ENCODE measurements around the gene ATP5F1C.

ATP5F1C gene

GRCh38 chr10:7788639-7789286 is 786 bp downstream of the ATP5F1C start:
- no peak for DNase-seq
- Histone ChIP-seq H3K27me3 (no peaks in the 10 kb centered on the region), H3K4me3 (peak overlapping the region; percentile 65 to 100), H3K9me3 (no peaks in the 10 kb centered on the region), H3K36me3 (no peaks in the 10 kb centered on the region), H3K4me1 (peaks cover 0 to 72% (median 42%) of the 10 kb centered on the region in 4 donors), H3K27ac (peak overlapping the region; percentile 74 to 87)
- TF ChIP-seq CTCF (IDR thresholded peaks at IDR 0.05): no peak
- intact Hi-C loops (cut with DNase I; ENCODE audit: low total_unique reads): no loop called here

- intact Hi-C loops (cut with DNase I; ENCODE audit: low total_unique reads): no loop called here
- Histone ChIP-seq H3K27me3 (no peaks in the 10 kb centered on the region), H3K27ac (no peak overlapping the region), H3K4me1 (peaks cover 0 to 68% (median 45%) of the 10 kb centered on the region in 4 donors), H3K9me3 (no peaks in the 10 kb centered on the region), H3K4me3 (peak overlapping the region; percentile 65 to 100), H3K36me3 (no peaks in the 10 kb centered on the region)
- no peak for DNase-seq
- TF ChIP-seq CTCF (IDR thresholded peaks at IDR 0.05): no peak
Observed at GRCh38 chr10:7789390-7789789, 1.4 kb downstream of the ATP5F1C start.

GRCh38 chr10:7792541-7792940 is 4.6 kb downstream of the ATP5F1C start:
- H3K27ac ChIP-seq: no peak overlapping the region
- H3K27me3 ChIP-seq: no peaks in the 10 kb centered on the region
- peaks cover 0 to 65% (median 29%) of the 10 kb centered on the region in 4 donors for H3K4me1 ChIP-seq
- no peak overlapping the region for H3K4me3 ChIP-seq
- H3K9me3 ChIP-seq: no peaks in the 10 kb centered on the region
- intact Hi-C loops (cut with DNase I; ENCODE audit: low total_unique reads): no loop called here
- no peak for TF ChIP-seq CTCF (IDR thresholded peaks at IDR 0.05)
- H3K36me3 ChIP-seq: peaks cover 7 to 11% (median 10%) of the 10 kb centered on the region in 3 donors
- DNase-seq: no peak

- intact Hi-C loops (cut with DNase I; ENCODE audit: low total_unique reads): no loop called here
- no peak overlapping the region for H3K4me3 ChIP-seq
- no peaks in the 10 kb centered on the region for H3K27me3 ChIP-seq
- no peak for DNase-seq
- peaks cover 25% of the 10 kb centered on the region in 3 donors for H3K36me3 ChIP-seq
- H3K4me1 ChIP-seq: peaks cover 0 to 57% (median 21%) of the 10 kb centered on the region in 4 donors
- no peak for TF ChIP-seq CTCF (IDR thresholded peaks at IDR 0.05)
- no peaks in the 10 kb centered on the region for H3K9me3 ChIP-seq
- no peak overlapping the region for H3K27ac ChIP-seq
Observed at GRCh38 chr10:7794251-7795026, 6.5 kb downstream of the ATP5F1C start.

- no peaks in the 10 kb centered on the region for H3K9me3 ChIP-seq
- DNase-seq: no peak
- H3K27me3 ChIP-seq: no peaks in the 10 kb centered on the region
- TF ChIP-seq CTCF (IDR thresholded peaks at IDR 0.05): no peak
- no peak overlapping the region for H3K4me3 ChIP-seq
- H3K36me3 ChIP-seq: peaks cover 34 to 36% (median 36%) of the 10 kb centered on the region in 3 donors
- intact Hi-C loops (cut with DNase I; ENCODE audit: low total_unique reads): no loop called here
- H3K27ac ChIP-seq: no peak overlapping the region
- H3K4me1 ChIP-seq: peaks cover 0 to 45% (median 13%) of the 10 kb centered on the region in 4 donors
Observed at GRCh38 chr10:7795605-7796004, 7.6 kb downstream of the ATP5F1C start.

All from tibial artery (tissue), 4 donors.